IMR-90 (cell line): ENCODE data around the gene FTO. TPM values are rescaled to one million over a fixed set of nuclear protein-coding genes. Genes with fewer than 3 reads are reported as not detected.

ENCODE experiments used
- ATAC-seq: fragments of 200-7000 bp; cut with Tn5 transposase; 2 replicates; pipeline ENCODE4 v1.9.1; 2020; ENCODE audit warnings: low read depth, mild to moderate bottlenecking, moderate library complexity
- BruUV-seq: library from RNA; stranded (reverse); fragments of 400-500 nt; replicated peaks from 2 replicates; lab custom pipeline; 2021; lab: Mats Ljungman, UMichigan
- CTCF ChIA-PET: fragments of 300-600 bp; formaldehyde crosslinking; extraction: SDS; loops from one replicate; lab custom pipeline; 2021; ENCODE audit warnings: antibody characterized with exemption; lab: Yijun Ruan, JAX
- POLR2A ChIA-PET: fragments of 300-600 bp; sonication (Branson Sonifier 250); formaldehyde crosslinking; loops from one replicate; lab custom pipeline; 2022; ENCODE audit warnings: antibody characterized with exemption; ENCODE audit not compliant: unreplicated experiment; lab: Charles Lee
- DNase-seq: peaks from one replicate; pipeline ENCODE4 v3.0.0; 2013
- H2AFZ ChIP-seq: replicated peaks from 2 replicates; pipeline ENCODE3; 2013; ENCODE audit warnings: low read length, mild to moderate bottlenecking; ENCODE audit not compliant: poor library complexity
- H2AK5ac ChIP-seq: 2 replicates; pipeline ENCODE4 v1.6.1; 2013; ENCODE audit warnings: low read depth, low read length, inconsistent platforms
- H2AK9ac ChIP-seq: replicated peaks from 2 replicates; pipeline ENCODE3; 2013; ENCODE audit warnings: mild to moderate bottlenecking, low read depth, low read length, moderate library complexity; ENCODE audit not compliant: poor library complexity
- H2BK120ac ChIP-seq: 2 replicates; pipeline ENCODE4 v1.6.1; 2013; ENCODE audit warnings: low read depth, low read length, inconsistent platforms
- H2BK15ac ChIP-seq: 3 replicates; pipeline ENCODE4 v1.6.1; 2013; ENCODE audit warnings: low read depth, low read length, inconsistent platforms
- H2BK20ac ChIP-seq: 2 replicates; pipeline ENCODE4 v1.6.1; 2013; ENCODE audit warnings: low read depth, mild to moderate bottlenecking, inconsistent platforms, low read length, moderate library complexity
- H2BK5ac ChIP-seq: 2 replicates; pipeline ENCODE4 v1.6.1; 2013; ENCODE audit warnings: mild to moderate bottlenecking, low read depth, low read length, inconsistent platforms; ENCODE audit not compliant: poor library complexity, severe bottlenecking
- H3K14ac ChIP-seq: replicated peaks from 2 replicates; pipeline ENCODE4 v1.6.1; 2013; ENCODE audit warnings: low read depth, low read length, inconsistent platforms
- H3K18ac ChIP-seq: 2 replicates; pipeline ENCODE4 v1.6.1; 2013; ENCODE audit warnings: low read depth, low read length, control low read depth
- H3K23ac ChIP-seq: 2 replicates; pipeline ENCODE4 v1.6.1; 2013; ENCODE audit warnings: low read depth, low read length, inconsistent platforms
- H3K27ac ChIP-seq: 2 replicates; pipeline ENCODE4 v1.5.1; 2013; ENCODE audit warnings: mild to moderate bottlenecking, control low read depth, low read length; ENCODE audit not compliant: insufficient read depth
- H3K27me3 ChIP-seq: 2 replicates; pipeline ENCODE4 v1.6.1; 2013; ENCODE audit warnings: low read length; ENCODE audit not compliant: control insufficient read depth, insufficient read depth
- H3K36me3 ChIP-seq: 2 replicates; pipeline ENCODE4 v1.6.1; 2013; ENCODE audit warnings: low read length, mixed read lengths; ENCODE audit not compliant: control insufficient read depth, insufficient read depth
- H3K4ac ChIP-seq: 2 replicates; pipeline ENCODE4 v1.6.1; 2013; ENCODE audit warnings: low read depth, low read length, inconsistent platforms
- H3K4me1 ChIP-seq: 2 replicates; pipeline ENCODE4 v1.6.1; 2013; ENCODE audit warnings: low read length, mixed read lengths; ENCODE audit not compliant: control insufficient read depth, insufficient read depth
- H3K4me2 ChIP-seq: 2 replicates; pipeline ENCODE4 v1.6.1; 2013; ENCODE audit warnings: low read depth, mild to moderate bottlenecking, control low read depth, low read length, moderate library complexity
- H3K4me3 ChIP-seq: 2 replicates; pipeline ENCODE4 v1.5.1; 2013; ENCODE audit warnings: low read depth, mild to moderate bottlenecking, control low read depth, low read length, moderate library complexity; ENCODE audit not compliant: insufficient read depth
- H3K56ac ChIP-seq: 2 replicates; pipeline ENCODE4 v1.6.1; 2013; ENCODE audit warnings: low read length, inconsistent platforms; ENCODE audit not compliant: insufficient read depth; ENCODE audit errors: extremely low read depth
- H3K79me1 ChIP-seq, 2 experiments: 2 replicates each; pipeline ENCODE4 v1.6.1; 2013; ENCODE audit warnings: low read length in 2 of 2, inconsistent platforms in 1 of 2, low read depth in 1 of 2
- H3K9ac ChIP-seq: 2 replicates; pipeline ENCODE4 v1.6.1; 2013; ENCODE audit warnings: low read depth, low read length, control low read depth
- H3K9me1 ChIP-seq: 2 replicates; pipeline ENCODE4 v1.6.1; 2013; ENCODE audit warnings: low read length, inconsistent platforms; ENCODE audit not compliant: insufficient read depth
- H3K9me3 ChIP-seq: 2 replicates; pipeline ENCODE4 v1.6.1; 2013; ENCODE audit warnings: low read length; ENCODE audit not compliant: control insufficient read depth, insufficient read depth
- H4K20me1 ChIP-seq: 2 replicates; pipeline ENCODE4 v1.6.1; 2013; ENCODE audit warnings: low read length, inconsistent platforms; ENCODE audit not compliant: insufficient read depth
- H4K5ac ChIP-seq: 2 replicates; pipeline ENCODE4 v1.6.1; 2013; ENCODE audit warnings: mild to moderate bottlenecking, low read depth, low read length, control low read depth
- H4K8ac ChIP-seq, 2 experiments: 2 replicates each; pipeline ENCODE4 v1.6.1; 2013; ENCODE audit warnings: low read depth in 2 of 2, low read length in 2 of 2, control low read depth in 1 of 2, inconsistent platforms in 1 of 2
- H4K91ac ChIP-seq: 2 replicates; pipeline ENCODE4 v1.6.1; 2013; ENCODE audit warnings: low read depth, low read length, inconsistent platforms; ENCODE audit not compliant: insufficient read depth
- CEBPB ChIP-seq: IDR thresholded peaks from 2 replicates; pipeline ENCODE4 v1.6.1; 2012; ENCODE audit warnings: low read depth, low read length, improper control_type of control experiment
- FOS ChIP-seq: fragments of 150-350 bp; IDR thresholded peaks from 2 replicates; pipeline ENCODE4 v1.6.1; 2016; ENCODE audit warnings: low read depth, low read length
- WGBS, 2 experiments: methylation state at CpG; one replicate each; pipeline versions ENCODE4 v1.1.5 to v1.1.7; 2013; ENCODE audit warnings: missing lambda C conversion rate in 2 of 2; ENCODE audit not compliant: insufficient read length in 1 of 2; ENCODE audit errors: extremely low coverage in 2 of 2; 5-methylcytosine and 5-hydroxymethylcytosine counted together
- dilution Hi-C: fragments of 300-500 bp; cut with HindIII; formaldehyde crosslinking; loops from one replicate; pipeline ENCODE4 v1.14.3; 2018; ENCODE audit warnings: low sequenced_read_pairs; ENCODE audit not compliant: unreplicated experiment
- in situ Hi-C: fragments of 300-500 bp; cut with MboI; formaldehyde crosslinking; loops from 3 replicates; pipeline ENCODE4 v1.14.3; 2019; ENCODE audit warnings: low sequenced_read_pairs, inconsistent platforms, mixed read lengths
- intact Hi-C: fragments of 100-400 bp; cut with micrococcal nuclease; formaldehyde crosslinking; loops from 2 replicates; pipeline ENCODE4 v1.10.0; 2022
- polyA plus RNA-seq, 3 experiments: library from polyadenylated mRNA; depleted of rRNA; stranded (reverse); fragments of >200 nt; gene quantifications; 2 replicates each; pipeline ENCODE4 v1.2.3, GENCODE V29; 2012; ENCODE audit warnings: low replicate concordance in 1 of 3
- total RNA-seq: library from RNA; depleted of rRNA; stranded (reverse); fragments of >200 nt; gene quantifications from 2 replicates; pipeline ENCODE4 v1.2.3, GENCODE V29; 2012

The FTO gene
- total and polyA plus RNA-seq, 2 of the 4 experiments (the other 2 are of a cell fraction), result 70.3 to 132 TPM

DNA sequence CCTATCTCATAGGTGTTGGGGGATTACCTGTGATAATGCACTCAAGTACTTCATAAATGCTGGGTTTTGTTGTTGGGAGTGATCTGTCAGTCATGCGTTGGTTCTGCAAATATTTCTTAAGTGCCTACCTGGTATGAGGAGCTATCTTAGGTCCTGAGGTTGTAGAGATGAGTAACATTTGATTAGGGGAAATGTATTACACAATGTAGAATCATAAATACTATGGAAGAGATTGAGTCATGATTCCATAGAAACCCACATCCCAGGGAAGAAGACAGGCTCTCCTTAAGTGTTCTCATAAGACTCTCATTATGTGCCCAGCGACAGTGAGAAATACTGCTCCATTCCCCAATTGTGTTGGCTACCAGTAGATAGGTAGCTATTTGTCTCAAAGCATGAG is 240.1 kb downstream of the FTO start:
- Histone ChIP-seq H3K9me1 (no peaks in the 10 kb centered on the region), H2BK120ac (no peak overlapping the region), H4K91ac (no peak overlapping the region), H3K56ac (no peak overlapping the region), H2BK15ac (no peak overlapping the region), H3K18ac (no peak overlapping the region), H3K79me1 (peaks cover 0 to 6% of the 10 kb centered on the region in 2 experiments; a peak in 1 of 4 replicates), H3K27ac (no peak overlapping the region), H3K14ac (no peak overlapping the region), H3K4me2 (no peak overlapping the region), H4K8ac (no peak overlapping the region), H3K27me3 (no peaks in the 10 kb centered on the region), H4K5ac (no peak overlapping the region), H2BK20ac (no peak overlapping the region), H2BK5ac (no peak overlapping the region), H3K9ac (no peak overlapping the region), H3K36me3 (0 out of 2 replicates have a peak, but pooled peaks cover 2% of the 10 kb centered on the region), H3K9me3 (no peaks in the 10 kb centered on the region), H3K4me3 (no peak overlapping the region), H2AK5ac (no peak overlapping the region), H3K4me1 (peaks cover under 1% of the 10 kb centered on the region; the same call in 1 of the 2 replicates), H3K4ac (no peak overlapping the region), H2AFZ (no peak overlapping the region), H4K20me1 (no peaks in the 10 kb centered on the region), H3K23ac (no peak overlapping the region), H2AK9ac (no peak overlapping the region)
- no TSS peak for BruUV-seq
- WGBS, 2 experiments, result no CpG with 5 or more reads among the region's 2 CpGs
- ATAC-seq, result no peak
- POLR2A ChIA-PET, result no interaction called here
- TF ChIP-seq FOS (no peak), CEBPB (peak; percentile 69)
- in situ Hi-C loops, result no loop called here
- CTCF ChIA-PET, result no interaction called here
- intact Hi-C loops, result loop anchor here (10.0 kb wide), 2 partner anchors 341 to 1601 kb away; partner anchors contain the start of gene IRX3
- dilution Hi-C loops, result no loop called here
- peak; percentile 7 for DNase-seq
